GM19467 (cell line): ENCODE results near the gene TRIM71.
"Not testable (repeated sequence)": the region's sequence is repeated elsewhere in the genome, so short reads cannot be mapped to it uniquely, and the experiment has no call there.

Source experiments
- ATAC-seq: cut with Tn5 transposase; IDR thresholded peaks from one replicate; pipeline ENCODE4 v1.9.1; 2021; ENCODE audit warnings: mild to moderate bottlenecking, moderate library complexity; ENCODE audit not compliant: unreplicated experiment

The TRIM71 gene

GRCh38 chr3:32842531-32842931 lies 24.7 kb downstream of the TRIM71 start:
- ATAC-seq, result no peak

GRCh38 chr3:32842987-32843386 lies 25.2 kb downstream of the TRIM71 start:
- no peak for ATAC-seq

DNA sequence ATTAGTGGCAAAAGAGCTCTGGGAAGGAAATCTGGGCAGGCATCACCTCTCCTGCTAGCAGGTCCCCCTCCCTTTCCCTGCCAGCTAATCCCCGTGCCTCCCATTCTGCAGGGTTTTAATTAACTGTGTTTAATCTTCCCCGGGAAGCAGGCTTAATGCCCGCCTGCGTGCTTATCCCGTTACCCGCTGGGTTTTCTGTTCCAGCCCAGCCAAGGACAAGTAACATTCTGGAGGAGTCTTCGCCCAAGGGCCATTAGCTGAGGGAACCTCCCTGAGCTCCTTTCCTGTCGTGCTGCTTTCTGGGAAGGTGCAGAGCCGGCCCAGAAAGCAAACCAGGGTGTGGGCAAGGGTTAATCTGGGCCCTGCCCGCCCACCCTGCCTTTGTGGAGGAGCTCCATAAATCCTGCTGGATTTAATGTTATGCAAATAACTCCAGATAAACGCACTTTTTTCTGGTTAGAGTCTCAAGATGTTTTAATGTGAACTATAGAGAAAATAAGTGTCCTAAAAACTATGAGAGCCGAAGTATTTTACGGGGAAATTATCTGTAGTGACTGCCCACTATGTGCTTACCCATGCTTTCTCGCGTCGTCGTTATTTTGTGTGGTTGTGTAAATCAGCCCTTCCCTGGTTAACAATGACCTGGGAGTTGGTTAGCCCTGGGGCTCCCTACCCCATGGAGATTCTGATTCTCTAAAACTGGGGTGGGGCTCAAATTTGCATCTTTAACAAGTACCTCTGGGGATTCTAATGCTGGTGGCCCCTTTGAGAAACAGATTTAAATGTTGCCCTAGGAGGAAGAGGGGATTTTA lies 25.9 kb downstream of the TRIM71 start:
- ATAC-seq, result no peak

GRCh38 chr3:32844322-32844654 lies 26.5 kb downstream of the TRIM71 start:
- ATAC-seq, result no peak

- no peak for ATAC-seq
Measured at GRCh38 chr3:32844914-32845313, 27.1 kb downstream of the TRIM71 start.

DNA sequence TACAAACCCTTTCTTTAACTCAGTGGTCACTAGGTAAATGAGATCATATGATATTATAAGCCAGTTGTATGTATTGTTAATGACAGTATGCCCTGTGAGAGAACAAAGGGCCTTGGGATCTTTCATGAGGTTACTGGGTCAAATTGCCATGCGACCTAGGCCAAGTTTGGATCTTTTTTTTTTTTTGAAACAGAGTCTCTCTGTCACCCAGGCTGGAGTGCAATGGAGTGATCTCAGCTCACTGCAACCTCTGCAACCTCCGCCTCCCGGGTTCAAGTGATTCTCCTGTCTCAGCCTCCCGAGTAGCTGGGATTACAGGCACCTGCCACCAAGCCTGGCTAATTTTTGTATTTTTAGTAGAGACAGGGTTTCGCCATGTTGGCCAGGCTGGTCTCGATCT lies 27.7 kb downstream of the TRIM71 start:
- not testable (repeated sequence) for ATAC-seq

GRCh38 chr3:32847045-32847444 lies 29.2 kb downstream of the TRIM71 start:
- ATAC-seq, result not testable (repeated sequence)

GRCh38 chr3:32847528-32847927 lies 29.7 kb downstream of the TRIM71 start:
- no peak for ATAC-seq

DNA sequence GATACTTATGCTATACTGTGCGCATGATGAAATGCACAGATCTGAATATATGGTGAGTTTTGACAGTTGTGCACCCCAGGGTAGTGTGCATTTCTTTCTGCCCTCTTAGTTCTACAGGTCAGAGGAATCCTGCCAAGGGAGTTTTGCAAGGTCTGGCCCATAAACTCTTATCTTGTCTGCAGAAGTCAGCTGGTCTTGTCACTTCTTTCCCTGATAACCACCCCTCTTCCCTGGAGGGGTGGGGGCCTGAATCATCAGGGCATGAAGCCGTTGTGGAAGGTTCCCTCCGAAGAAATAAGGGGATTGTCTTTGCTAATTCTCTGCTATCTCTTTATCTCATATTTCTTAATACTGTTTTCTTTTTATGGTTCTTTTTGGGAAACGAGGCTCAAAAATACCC lies 30.4 kb downstream of the TRIM71 start:
- no peak for ATAC-seq

DNA sequence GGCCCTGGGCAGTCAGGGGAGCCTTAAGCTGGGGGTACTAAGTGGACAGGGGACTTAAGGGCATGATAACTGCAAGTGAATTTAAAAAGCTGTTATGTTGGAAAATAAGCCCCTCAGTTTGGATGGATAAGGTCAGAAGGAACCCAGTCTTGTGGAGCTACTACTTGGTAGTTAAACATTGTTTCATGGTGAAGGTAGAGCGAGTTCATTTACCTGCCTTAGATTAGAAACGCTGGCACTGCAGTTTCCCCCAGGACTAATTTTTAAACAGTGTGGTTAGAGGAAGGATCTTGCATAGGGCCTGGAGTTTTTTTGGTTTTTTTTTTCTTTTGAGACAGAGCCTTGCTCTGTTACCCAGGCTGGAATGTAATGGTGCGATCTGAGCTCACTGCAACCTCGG lies 31.2 kb downstream of the TRIM71 start:
- no peak for ATAC-seq

GRCh38 chr3:32850226-32850625 lies 32.4 kb downstream of the TRIM71 start:
- no peak for ATAC-seq

GRCh38 chr3:32850636-32851035 lies 32.8 kb downstream of the TRIM71 start:
- no peak for ATAC-seq

- ATAC-seq, result no peak
Measured at GRCh38 chr3:32852146-32852545, 34.3 kb downstream of the TRIM71 start.

DNA sequence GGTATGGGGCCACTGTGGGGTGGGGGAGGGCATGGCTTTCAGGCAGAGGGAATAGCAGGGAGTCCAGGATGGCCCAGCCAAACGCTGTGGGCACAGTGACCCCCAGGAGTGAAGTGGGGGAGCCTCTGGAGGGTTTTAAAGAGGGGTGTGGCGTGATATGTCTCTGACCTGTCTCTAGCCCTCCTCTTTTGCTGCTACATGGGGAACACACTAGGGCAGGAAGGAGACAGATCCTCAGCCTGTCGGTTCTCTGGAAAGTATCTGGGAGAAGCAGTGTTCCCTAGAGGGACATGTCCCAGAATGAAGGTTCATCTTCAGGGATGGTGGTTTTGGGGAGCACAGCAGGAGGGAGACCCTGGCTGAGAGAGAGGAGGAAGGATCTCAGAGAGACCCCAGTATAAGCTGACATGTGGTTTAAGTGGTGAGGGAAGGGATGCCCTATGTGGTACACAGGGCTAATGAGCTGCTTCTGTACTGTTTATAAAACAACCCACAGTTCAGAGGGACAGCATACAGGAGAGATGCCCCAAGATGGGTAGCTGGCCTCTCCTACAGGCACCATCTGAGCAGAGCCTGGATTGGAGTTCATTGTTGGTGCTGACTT lies 37.7 kb downstream of the TRIM71 start:
- no peak for ATAC-seq

- no peak for ATAC-seq
Measured at GRCh38 chr3:32856355-32856889, 38.6 kb downstream of the TRIM71 start.

GRCh38 chr3:32856901-32857507 lies 39.2 kb downstream of the TRIM71 start:
- no peak for ATAC-seq

GRCh38 chr3:32857921-32858320 lies 40.1 kb downstream of the TRIM71 start:
- no peak for ATAC-seq

DNA sequence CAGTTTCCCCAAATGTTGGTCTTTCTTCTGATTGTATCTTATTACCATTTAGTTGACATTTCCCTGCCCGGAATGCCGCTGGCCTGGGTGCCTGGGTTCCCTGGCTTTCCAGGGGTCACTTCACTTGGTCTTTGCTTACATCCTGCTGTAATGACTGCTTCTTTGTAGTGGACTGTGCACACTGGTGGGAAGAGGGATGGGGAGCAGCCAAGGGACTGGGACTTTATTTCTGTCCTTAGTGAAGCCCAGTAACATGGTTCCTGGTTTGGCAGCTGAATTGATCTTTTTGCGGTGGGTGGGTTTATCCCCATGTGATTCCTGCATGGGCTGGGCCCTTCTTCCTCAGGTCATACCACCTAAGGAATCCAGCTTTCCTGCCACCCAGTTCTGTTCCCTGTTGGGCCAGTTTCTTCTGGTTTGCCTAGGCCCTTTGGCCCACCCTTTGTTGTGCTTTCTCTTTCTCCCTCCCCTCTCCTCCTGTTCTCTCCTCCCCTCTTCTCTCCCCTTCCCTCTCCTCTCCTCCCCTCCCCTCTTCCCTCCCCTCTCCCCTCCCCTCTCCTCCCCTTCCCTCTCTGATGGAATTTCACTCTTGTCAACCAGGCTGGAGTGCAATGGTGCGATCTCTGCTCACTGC lies 41.9 kb downstream of the TRIM71 start:
- no peak for ATAC-seq

DNA sequence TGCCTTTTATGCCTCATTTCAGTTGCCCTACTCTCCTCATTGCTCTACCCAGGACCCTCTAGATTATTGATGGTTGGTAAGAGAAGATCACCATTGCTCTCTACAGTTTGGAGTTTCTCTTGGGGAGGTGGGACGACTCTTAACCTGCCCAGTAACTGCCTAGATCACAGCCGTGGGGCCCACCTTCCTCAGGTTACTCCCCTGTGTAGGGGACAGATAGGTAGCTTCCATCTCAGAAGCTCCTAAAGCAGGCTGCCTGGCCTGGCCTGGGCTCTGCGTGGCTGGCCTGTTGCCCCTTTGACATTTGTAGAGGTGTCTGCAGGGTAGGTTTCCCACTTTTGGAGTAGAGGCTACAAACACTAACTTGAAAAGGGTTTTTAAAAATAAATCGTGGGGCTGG lies 42.7 kb downstream of the TRIM71 start:
- no peak for ATAC-seq

- no peak for ATAC-seq
Measured at GRCh38 chr3:32861681-32862080, 43.9 kb downstream of the TRIM71 start.

- no peak for ATAC-seq
Measured at GRCh38 chr3:32862247-32862935, 44.6 kb downstream of the TRIM71 start.
